Lung (tissue), 12 donors: Measurements from ENCODE around the gene SSBP3. TPM values are rescaled to one million over a fixed set of nuclear protein-coding genes. Genes with fewer than 3 reads are reported as not detected.

Source experiments
- ATAC-seq: fragments of 200-7000 bp; cut with Tn5 transposase; one replicate; pipeline ENCODE4 v1.9.1; 2020; ENCODE audit warnings: moderate number of reproducible peaks; ENCODE audit not compliant: insufficient read depth, low FRiP score
- DNase-seq, 3 donors: peaks; one replicate each; pipeline ENCODE4 v3.0.0-alpha.2; 2013 to 2017
- H3K27ac ChIP-seq, 2 donors: one replicate each; pipeline ENCODE4 v1.5.1; 2013; ENCODE audit warnings: mild to moderate bottlenecking in 2 of 2, moderate library complexity in 2 of 2, control low read depth in 1 of 2, inconsistent platforms in 1 of 2, low read depth in 1 of 2, low read length in 1 of 2
- H3K27me3 ChIP-seq, 3 donors: one replicate each; pipeline ENCODE4 v1.5.1; 2013; ENCODE audit warnings: low read length in 2 of 3; ENCODE audit not compliant: control insufficient read depth in 3 of 3, insufficient read depth in 3 of 3
- H3K36me3 ChIP-seq, 4 donors: one replicate each; pipeline ENCODE4 v1.5.1; 2013; ENCODE audit warnings: low read length in 4 of 4, mild to moderate bottlenecking in 1 of 4, moderate library complexity in 1 of 4; ENCODE audit not compliant: control insufficient read depth in 4 of 4, insufficient read depth in 4 of 4
- H3K4me1 ChIP-seq, 5 donors: one replicate each; pipeline ENCODE4 v1.5.1; 2013; ENCODE audit warnings: low read length in 5 of 5, mild to moderate bottlenecking in 2 of 5, moderate library complexity in 1 of 5; ENCODE audit not compliant: control insufficient read depth in 5 of 5, insufficient read depth in 5 of 5
- H3K4me3 ChIP-seq: one replicate; pipeline ENCODE4 v1.5.1; 2013; ENCODE audit warnings: mild to moderate bottlenecking, control low read depth, moderate library complexity
- H3K9ac ChIP-seq, 2 donors: one replicate each; pipeline ENCODE4 v1.5.1; 2013; ENCODE audit warnings: low read length in 2 of 2, control low read depth in 1 of 2; ENCODE audit not compliant: insufficient read depth in 1 of 2
- H3K9me3 ChIP-seq, 4 donors: one replicate each; pipeline ENCODE4 v1.5.1; 2013; ENCODE audit warnings: low read length in 3 of 4, mild to moderate bottlenecking in 1 of 4, moderate library complexity in 1 of 4; ENCODE audit not compliant: control insufficient read depth in 4 of 4, insufficient read depth in 3 of 4
- CTCF ChIP-seq: IDR thresholded peaks from 2 replicates; pipeline ENCODE4 v1.5.1; 2012; ENCODE audit warnings: mild to moderate bottlenecking; ENCODE audit errors: control extremely low read depth, extremely low read depth
- WGBS, 2 donors: extraction: QIAGEN DNeasy Blood & Tissue Kit; methylation state at CpG; one replicate each; pipeline ENCODE4 v1.1.7; 2013; 5-methylcytosine and 5-hydroxymethylcytosine counted together
- polyA plus RNA-seq, 2 donors: library from polyadenylated mRNA; stranded (reverse); fragments of 200-250 nt; gene quantifications; one replicate each; pipeline ENCODE4 v1.2.1, GENCODE V29; 2013
- total RNA-seq, 2 donors: library from RNA; depleted of rRNA in 1 of 2; stranded (reverse); fragments of >200 nt in 1 of 2; gene quantifications; one replicate each; pipeline ENCODE4 v1.2.1, GENCODE V29; 2014 to 2021
- donor health status: control.
- donor health status: control.
- donor health status: Bipolar disorder and iron deficiency.
- donor health status: healthy.
- donor health status: DM: yes; HTN: yes; CAD: no.

The SSBP3 gene
- total and polyA plus RNA-seq, 4 donors, result 15.9 to 47.8 (median 34.8) TPM

- Histone ChIP-seq H3K9me3 (no peaks in the 10 kb centered on the region), H3K4me1 (peaks cover 2 to 14% (median 5%) of the 10 kb centered on the region in 5 donors), H3K27ac (no peak overlapping the region), H3K27me3 (no peaks in the 10 kb centered on the region), H3K9ac (no peak overlapping the region), H3K36me3 (peaks cover 4 to 36% (median 28%) of the 10 kb centered on the region in 4 donors), H3K4me3 (no peak overlapping the region)
- ATAC-seq (no peak), DNase-seq (no peak)
- no peak for TF ChIP-seq CTCF
- 80 to 97% methylated on average over 4 of the region's 4 CpGs for WGBS, 2 donors
These were observed 12.1 kb downstream of the SSBP3 start for GRCh38 chr1:54394104-54394503.

- Histone ChIP-seq H3K4me1 (peaks cover 2 to 18% (median 6%) of the 10 kb centered on the region in 5 donors), H3K9me3 (no peaks in the 10 kb centered on the region), H3K9ac (no peak overlapping the region), H3K27me3 (no peaks in the 10 kb centered on the region), H3K4me3 (no peak overlapping the region), H3K36me3 (peaks cover 4 to 27% (median 18%) of the 10 kb centered on the region in 4 donors), H3K27ac (no peak overlapping the region)
- ATAC-seq (no peak), DNase-seq (no peak)
- 72 to 79% methylated on average over 3 of the region's 3 CpGs for WGBS, 2 donors
- TF ChIP-seq CTCF, result no peak
These were observed 13.8 kb downstream of the SSBP3 start for GRCh38 chr1:54392401-54392800.

GRCh38 chr1:54391450-54392209, 14.6 kb downstream of the SSBP3 start:
- no peak for TF ChIP-seq CTCF
- 92 to 93% methylated on average over 15 of the region's 15 CpGs for WGBS, 2 donors
- ATAC-seq (no peak), DNase-seq (no peak)
- H3K4me3 ChIP-seq, result no peak overlapping the region
- no peak overlapping the region for H3K9ac ChIP-seq
- H3K27me3 ChIP-seq, result no peaks in the 10 kb centered on the region
- no peak overlapping the region for H3K27ac ChIP-seq
- no peaks in the 10 kb centered on the region for H3K9me3 ChIP-seq
- H3K4me1 ChIP-seq, result peaks cover 2 to 18% (median 10%) of the 10 kb centered on the region in 5 donors
- peaks cover 4 to 25% (median 18%) of the 10 kb centered on the region in 4 donors for H3K36me3 ChIP-seq
